Calu3 (cell line): ENCODE measurements around the gene MYO10. TPM values are rescaled to one million over a fixed set of nuclear protein-coding genes. Genes with fewer than 3 reads are reported as not detected.

Source experiments
- BruUV-seq: library from RNA; stranded (reverse); fragments of 400-500 nt; replicated peaks from 2 replicates; lab custom pipeline; 2021; lab: Mats Ljungman, UMichigan
- CTCF ChIA-PET: fragments of 300-600 bp; sonication (Branson Sonifier 250); formaldehyde crosslinking; loops from one replicate; lab custom pipeline; 2022; ENCODE audit warnings: antibody characterized with exemption; lab: Charles Lee
- DNase-seq: peaks from one replicate; pipeline ENCODE4 v3.0.0; 2022
- H3K27ac Mint-ChIP-seq: one replicate; pipeline ENCODE4 v1.8.0; 2022; ENCODE audit warnings: mixed read lengths; ENCODE audit not compliant: unreplicated experiment
- H3K27me3 Mint-ChIP-seq: one replicate; pipeline ENCODE4 v1.8.0; 2022; ENCODE audit warnings: mixed read lengths; ENCODE audit not compliant: unreplicated experiment
- H3K36me3 Mint-ChIP-seq: one replicate; pipeline ENCODE4 v1.8.0; 2022; ENCODE audit warnings: mild to moderate bottlenecking, moderate library complexity, mixed read lengths; ENCODE audit not compliant: insufficient read depth, unreplicated experiment
- H3K4me1 Mint-ChIP-seq: one replicate; pipeline ENCODE4 v1.8.0; 2022; ENCODE audit warnings: mild to moderate bottlenecking, low read depth, mixed read lengths; ENCODE audit not compliant: unreplicated experiment
- H3K4me3 Mint-ChIP-seq: one replicate; pipeline ENCODE4 v1.8.0; 2022; ENCODE audit warnings: mild to moderate bottlenecking, low read depth, moderate library complexity, mixed read lengths; ENCODE audit not compliant: unreplicated experiment
- H3K9me3 Mint-ChIP-seq: one replicate; pipeline ENCODE4 v1.8.0; 2022; ENCODE audit warnings: low read depth, mixed read lengths; ENCODE audit not compliant: unreplicated experiment
- intact Hi-C: fragments of 100-400 bp; cut with micrococcal nuclease; formaldehyde crosslinking; loops from one replicate; pipeline ENCODE4 v1.10.0; 2022; ENCODE audit not compliant: unreplicated experiment
- total RNA-seq: library from RNA; stranded (reverse); gene quantifications from 2 replicates; pipeline ENCODE4 v1.2.3, GENCODE V29; 2022
- TF ChIP-seq, protein P1 (sequence below): fragments of 200-600 bp; IDR thresholded peaks from one replicate; pipeline ENCODE4 v1.8.0; 2022; ENCODE audit warnings: antibody characterized with exemption; ENCODE audit not compliant: unreplicated experiment

Gene MYO10
- total RNA-seq, 1 experiment from 2014 or later, result 101 TPM

DNA sequence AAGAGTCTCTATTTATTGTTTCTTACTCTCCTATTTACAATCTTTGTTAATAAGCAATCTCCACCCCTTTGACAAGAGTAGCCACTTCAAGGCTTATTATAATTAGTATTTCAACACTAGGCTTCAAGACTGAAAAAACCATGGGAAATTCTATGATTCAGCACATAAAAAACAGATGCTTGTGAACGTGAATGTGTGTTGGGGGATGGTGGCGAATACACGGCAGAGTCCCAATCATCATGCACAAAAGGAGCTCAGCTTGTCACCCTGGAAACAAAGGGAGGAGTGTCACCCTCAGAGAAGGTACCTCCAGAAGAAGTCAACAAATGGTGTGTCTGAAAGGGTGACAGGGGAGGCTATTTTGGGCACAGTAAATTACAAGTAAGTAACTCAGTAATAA, 162.1 kb downstream of the MYO10 start:
- Mint-ChIP-seq H3K4me1 (no peaks in the 10 kb centered on the region), H3K27me3 (no peaks in the 10 kb centered on the region), H3K4me3 (no peak overlapping the region), H3K27ac (no peak overlapping the region), H3K9me3 (no peaks in the 10 kb centered on the region), H3K36me3 (peaks cover 29% of the 10 kb centered on the region)
- intact Hi-C loops, result no loop called here
- BruUV-seq, result no TSS peak
- CTCF ChIA-PET, result no interaction called here
- TF ChIP-seq, protein P1, sequence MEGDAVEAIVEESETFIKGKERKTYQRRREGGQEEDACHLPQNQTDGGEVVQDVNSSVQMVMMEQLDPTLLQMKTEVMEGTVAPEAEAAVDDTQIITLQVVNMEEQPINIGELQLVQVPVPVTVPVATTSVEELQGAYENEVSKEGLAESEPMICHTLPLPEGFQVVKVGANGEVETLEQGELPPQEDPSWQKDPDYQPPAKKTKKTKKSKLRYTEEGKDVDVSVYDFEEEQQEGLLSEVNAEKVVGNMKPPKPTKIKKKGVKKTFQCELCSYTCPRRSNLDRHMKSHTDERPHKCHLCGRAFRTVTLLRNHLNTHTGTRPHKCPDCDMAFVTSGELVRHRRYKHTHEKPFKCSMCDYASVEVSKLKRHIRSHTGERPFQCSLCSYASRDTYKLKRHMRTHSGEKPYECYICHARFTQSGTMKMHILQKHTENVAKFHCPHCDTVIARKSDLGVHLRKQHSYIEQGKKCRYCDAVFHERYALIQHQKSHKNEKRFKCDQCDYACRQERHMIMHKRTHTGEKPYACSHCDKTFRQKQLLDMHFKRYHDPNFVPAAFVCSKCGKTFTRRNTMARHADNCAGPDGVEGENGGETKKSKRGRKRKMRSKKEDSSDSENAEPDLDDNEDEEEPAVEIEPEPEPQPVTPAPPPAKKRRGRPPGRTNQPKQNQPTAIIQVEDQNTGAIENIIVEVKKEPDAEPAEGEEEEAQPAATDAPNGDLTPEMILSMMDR, result no peak
- DNase-seq, result no peak

DNA sequence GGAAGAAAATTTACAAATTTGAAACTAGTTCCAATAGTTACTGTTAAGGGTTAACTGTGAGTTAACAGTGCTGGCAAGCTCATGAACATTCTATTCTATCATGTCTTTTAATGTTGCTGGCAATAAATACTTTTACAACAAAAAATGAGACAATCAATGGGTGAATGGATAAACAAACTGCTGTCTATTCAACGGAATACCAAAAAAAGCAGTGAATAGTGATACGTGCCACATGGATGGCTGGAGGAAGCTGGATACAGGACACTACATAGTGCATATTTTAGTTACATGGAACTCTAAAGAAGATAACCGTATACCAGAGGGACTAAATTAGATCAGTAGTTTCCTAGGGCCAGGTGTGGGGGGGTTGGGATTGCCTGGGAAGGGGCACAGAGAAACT, 163.5 kb downstream of the MYO10 start:
- intact Hi-C loops, result no loop called here
- DNase-seq, result no peak
- no peaks in the 10 kb centered on the region for H3K27me3 Mint-ChIP-seq
- no peaks in the 10 kb centered on the region for H3K9me3 Mint-ChIP-seq
- no peak overlapping the region for H3K27ac Mint-ChIP-seq
- CTCF ChIA-PET, result no interaction called here
- BruUV-seq, result no TSS peak
- TF ChIP-seq, protein P1, result no peak
- no peaks in the 10 kb centered on the region for H3K4me1 Mint-ChIP-seq
- no peak overlapping the region for H3K4me3 Mint-ChIP-seq
- peaks cover 36% of the 10 kb centered on the region for H3K36me3 Mint-ChIP-seq

DNA sequence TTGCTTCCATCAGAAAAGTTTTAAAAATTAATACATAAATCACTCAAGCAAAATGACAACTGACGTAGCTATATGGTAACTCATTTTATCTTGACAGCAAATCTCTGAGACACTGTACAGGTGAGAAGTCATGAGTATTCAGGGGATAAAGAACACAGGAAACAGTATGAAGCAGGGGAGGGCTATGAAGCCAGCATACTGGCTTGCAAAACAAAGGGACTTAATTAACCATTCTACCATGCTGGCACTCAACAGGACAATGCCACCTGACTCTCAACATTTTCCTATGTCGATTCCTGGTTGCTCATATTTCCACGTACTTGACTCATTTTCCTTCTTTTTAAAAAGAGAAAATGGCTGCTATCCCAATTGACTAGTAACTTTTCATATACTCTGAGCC, 167.9 kb downstream of the MYO10 start:
- no peak overlapping the region for H3K27ac Mint-ChIP-seq
- H3K9me3 Mint-ChIP-seq, result no peaks in the 10 kb centered on the region
- CTCF ChIA-PET, result no interaction called here
- no TSS peak for BruUV-seq
- no peak overlapping the region for H3K4me3 Mint-ChIP-seq
- intact Hi-C loops, result no loop called here
- H3K27me3 Mint-ChIP-seq, result no peaks in the 10 kb centered on the region
- DNase-seq, result no peak
- TF ChIP-seq, protein P1, result no peak
- H3K4me1 Mint-ChIP-seq, result no peaks in the 10 kb centered on the region
- peaks cover 51% of the 10 kb centered on the region for H3K36me3 Mint-ChIP-seq

DNA sequence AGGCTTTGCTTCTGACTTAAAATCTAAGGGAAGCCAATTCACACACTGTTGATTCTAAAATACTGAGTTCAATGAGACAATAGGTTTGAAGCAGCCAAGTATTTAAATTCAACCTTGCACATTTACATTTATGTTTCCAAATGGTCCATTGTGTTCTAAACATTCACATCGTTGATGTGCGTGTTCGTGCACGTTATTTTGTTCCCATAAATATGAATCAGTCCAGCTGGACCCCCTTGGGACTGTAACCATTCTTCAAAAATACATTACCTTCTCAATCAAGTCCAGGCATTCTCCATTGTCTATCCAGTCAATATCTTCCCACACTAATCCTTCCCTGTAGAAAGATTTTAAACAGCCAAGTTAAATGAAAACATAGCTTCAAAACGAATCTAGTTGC, 172.9 kb downstream of the MYO10 start:
- no peak overlapping the region for H3K27ac Mint-ChIP-seq
- H3K4me3 Mint-ChIP-seq, result no peak overlapping the region
- CTCF ChIA-PET, result no interaction called here
- H3K27me3 Mint-ChIP-seq, result no peaks in the 10 kb centered on the region
- TF ChIP-seq, protein P1, result no peak
- intact Hi-C loops, result no loop called here
- no peak for DNase-seq
- peaks cover 65% of the 10 kb centered on the region for H3K36me3 Mint-ChIP-seq
- no peaks in the 10 kb centered on the region for H3K9me3 Mint-ChIP-seq
- BruUV-seq, result no TSS peak
- no peaks in the 10 kb centered on the region for H3K4me1 Mint-ChIP-seq
